GM10847 (cell line): Measurements from ENCODE around the gene PDYN.

Experiments
- POLR2A ChIP-seq: IDR thresholded peaks from 2 replicates; pipeline ENCODE4 v1.6.1; 2011; ENCODE audit not compliant: insufficient read length; ENCODE audit errors: extremely low read depth

PDYN gene

GRCh38 chr20:1993986-1994385 lies at the start of gene PDYN:
Gene PDYN (minus strand): TSS chr20:1994058. CDS start chr20:1983084, 10,974 bp downstream.
- no peak for TF ChIP-seq POLR2A

- TF ChIP-seq POLR2A, result no peak
Measured at GRCh38 chr20:2042400-2042799, 48.5 kb upstream of the PDYN start.

DNA sequence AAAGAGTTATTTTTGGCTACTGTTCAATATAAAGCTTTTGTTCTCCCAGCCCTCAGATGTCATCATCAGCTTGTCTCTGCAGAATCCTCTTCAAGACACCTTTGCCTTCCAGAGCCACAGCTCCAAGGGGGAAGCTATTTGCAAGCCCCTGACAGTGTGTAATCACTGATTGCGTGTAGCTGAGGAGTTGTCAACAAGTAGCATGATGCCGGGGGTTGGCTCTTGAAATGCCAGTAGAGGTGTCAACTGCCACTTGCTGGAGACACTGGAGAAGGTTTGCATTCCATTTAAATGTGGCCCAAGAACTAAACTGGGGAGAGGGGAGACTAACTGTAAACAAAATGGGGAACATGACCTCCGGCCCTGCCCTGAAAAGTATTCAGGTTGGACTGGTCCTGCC lies 44.3 kb upstream of the PDYN start:
- no peak for TF ChIP-seq POLR2A

DNA sequence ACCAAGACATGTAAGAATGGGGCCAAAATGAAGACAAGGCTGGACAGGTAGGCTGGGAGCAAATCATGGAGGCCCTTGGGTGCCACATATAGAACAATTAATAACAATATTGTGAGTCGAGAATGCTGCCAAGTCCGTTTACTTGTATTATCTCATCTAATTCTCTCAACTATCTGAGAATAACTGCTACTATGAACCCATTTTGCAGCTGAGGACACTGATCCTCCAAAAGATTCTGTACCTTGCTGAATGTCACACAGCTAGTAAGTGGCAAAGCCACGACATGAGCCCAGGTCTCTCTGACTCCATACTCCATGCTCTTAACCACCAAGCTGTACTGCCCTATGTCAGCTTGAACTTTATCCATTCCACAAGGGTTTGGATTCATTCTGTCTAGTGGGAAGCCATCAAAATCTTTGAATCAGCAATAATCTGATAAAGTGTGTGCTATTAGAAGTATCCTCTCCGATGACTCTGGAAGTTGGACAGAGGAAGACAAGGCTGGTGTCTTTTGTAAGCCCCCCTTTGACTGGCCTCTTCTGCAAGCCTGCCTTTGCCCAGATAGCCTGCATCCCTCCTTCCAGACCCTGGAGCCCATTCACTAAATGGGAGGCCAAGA lies 43.5 kb upstream of the PDYN start:
- TF ChIP-seq POLR2A, result no peak

GRCh38 chr20:2032168-2032567 lies 38.3 kb upstream of the PDYN start:
- no peak for TF ChIP-seq POLR2A

DNA sequence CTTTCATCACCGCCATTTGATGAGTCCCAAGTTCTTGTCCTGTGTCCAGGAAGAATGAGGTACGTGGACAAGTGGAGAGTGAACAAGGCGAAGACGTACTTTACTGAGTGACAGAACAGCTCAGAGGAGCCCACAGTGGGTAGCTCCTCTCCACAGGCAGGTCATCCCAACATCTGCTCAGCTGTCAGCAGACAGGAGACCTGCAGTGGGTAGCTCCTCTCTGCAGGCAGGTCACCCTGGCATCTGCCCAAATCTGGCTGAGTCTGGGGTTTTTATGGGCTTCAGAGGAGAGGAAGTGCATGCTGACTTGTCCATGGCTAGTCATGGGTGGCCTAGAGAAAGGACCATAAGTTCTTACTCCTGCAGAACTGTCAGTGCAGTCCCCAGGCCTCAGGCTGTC lies 32.7 kb upstream of the PDYN start:
- no peak for TF ChIP-seq POLR2A

- TF ChIP-seq POLR2A, result no peak
Measured at GRCh38 chr20:2026004-2026403, 32.1 kb upstream of the PDYN start.

DNA sequence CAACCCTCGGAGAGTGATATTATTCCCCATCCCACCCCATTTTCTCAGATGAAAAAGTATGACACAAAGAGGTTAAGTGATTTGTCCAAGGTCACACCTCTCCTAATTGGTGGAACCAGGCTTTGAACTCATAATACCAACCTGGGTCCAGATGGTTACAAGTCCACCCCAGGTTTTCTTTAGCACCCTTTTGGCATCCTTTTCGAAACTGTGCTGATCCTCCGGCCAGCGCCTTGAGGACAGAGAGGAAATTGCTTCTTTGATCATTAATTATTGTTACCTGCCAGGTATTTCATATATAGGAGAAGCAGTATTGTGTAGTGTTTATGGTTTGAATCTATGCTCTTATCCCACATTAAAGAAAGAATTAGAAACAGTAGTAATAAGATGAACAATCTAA lies 29.3 kb upstream of the PDYN start:
- no peak for TF ChIP-seq POLR2A

DNA sequence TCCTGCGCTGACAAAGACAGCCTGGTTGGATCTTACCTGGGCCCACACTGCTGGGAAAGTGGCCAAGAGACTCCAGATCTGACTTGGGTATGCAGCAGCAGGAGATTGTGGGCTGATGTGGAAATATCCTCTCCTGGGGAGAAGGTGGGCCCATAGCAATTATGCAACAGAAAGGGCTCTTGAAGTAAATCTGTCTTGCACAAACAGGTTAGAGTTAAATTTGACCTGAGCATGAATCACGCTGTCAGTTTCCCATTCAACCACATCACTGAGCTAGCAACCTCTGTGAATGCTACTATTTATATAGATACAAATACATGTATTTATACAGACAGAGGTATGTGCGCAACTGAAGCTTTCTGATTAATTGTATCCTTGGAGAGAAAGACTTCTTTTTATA lies 28.3 kb upstream of the PDYN start:
- no peak for TF ChIP-seq POLR2A

GRCh38 chr20:2010533-2010932 lies 16.7 kb upstream of the PDYN start:
- no peak for TF ChIP-seq POLR2A

DNA sequence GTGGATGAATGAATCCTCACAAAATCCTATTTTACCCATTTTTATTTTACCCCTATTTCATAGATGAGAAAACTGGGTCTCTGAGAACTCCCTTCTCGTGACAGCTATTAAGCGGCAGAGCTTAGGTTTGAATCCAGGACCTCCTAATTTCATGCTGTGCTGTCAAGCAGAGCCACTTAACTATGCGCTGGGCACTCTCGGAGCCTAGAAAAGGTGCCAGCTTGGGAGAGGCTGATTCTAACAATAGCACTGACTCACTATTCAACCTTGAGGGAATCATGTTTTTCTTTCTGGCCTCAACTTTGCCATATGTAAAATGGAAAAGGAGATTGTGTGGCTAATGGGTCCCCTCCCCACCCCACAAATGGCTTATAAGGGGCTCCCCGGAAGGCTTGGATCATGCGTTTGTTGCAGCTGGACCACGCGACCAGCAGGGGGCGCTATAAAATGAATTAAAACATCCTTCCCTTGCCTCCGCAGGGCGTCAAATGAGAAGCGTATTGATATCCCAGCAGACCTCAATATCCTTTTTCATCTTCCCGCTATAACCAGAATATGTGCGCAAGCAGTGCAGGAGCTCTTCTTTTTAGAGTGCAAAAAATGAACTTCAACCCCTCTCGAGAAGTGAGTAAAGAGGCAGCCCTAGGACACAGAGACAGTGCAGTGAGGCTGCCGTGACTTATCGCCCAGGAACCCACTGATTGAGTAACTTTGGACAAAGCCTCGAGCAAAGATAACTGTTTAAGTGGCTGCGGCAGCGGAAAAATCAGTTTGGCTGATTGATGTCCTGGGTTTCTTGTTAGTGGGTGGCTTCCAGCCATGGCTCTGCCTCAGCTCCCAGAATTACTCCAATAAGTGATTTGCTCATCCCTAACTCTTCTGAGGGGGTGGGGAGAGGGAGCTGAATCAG lies 12.8 kb upstream of the PDYN start:
- TF ChIP-seq POLR2A, result no peak

DNA sequence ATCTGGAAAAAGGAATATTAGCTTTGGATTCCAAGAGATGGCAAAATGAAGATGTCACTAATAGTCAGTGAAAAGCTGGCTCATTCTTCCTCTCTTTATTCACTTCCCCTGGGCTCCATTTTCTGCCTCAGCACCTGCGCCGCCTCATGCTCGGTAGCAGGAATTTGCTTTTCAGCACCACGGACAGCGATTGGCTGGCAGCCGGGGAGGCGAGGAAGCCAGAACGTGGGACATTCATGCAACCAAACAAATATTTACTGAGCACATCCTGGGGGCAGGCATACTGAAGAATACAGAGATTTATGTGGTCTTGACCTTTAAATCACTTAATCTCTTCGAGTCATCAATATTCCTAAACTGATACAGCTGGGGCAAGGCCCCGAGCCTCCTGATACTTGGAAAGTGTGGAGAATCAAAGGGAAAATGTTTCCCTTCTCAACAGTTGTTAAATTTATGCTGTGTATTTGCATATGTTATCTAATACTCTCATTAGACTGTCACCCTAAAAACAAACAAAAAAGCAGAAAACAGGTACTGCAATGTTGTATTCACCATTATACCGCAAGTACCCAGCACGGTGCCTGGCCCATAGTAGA lies 12.1 kb upstream of the PDYN start:
- no peak for TF ChIP-seq POLR2A

DNA sequence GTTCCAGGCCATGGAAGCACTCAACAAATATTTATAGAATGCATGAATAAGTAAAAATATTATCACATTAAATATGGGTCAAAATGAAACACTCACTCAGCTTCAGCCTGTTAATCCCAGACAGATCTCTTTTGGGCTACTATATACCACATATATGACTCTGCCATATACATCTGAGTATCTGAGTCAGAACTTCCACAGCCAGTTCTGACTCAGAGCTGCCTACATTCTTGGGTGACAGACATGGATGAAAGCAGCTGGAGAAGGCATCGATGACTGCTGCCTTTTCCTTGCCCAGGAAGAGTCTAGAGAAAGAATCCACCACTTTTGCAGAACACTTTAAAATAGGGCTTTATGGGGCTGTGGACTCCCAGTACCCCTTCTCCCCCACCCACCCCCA lies 11.5 kb upstream of the PDYN start:
- TF ChIP-seq POLR2A, result no peak

- TF ChIP-seq POLR2A, result no peak
Measured at GRCh38 chr20:2004171-2004570, 10.3 kb upstream of the PDYN start.

GRCh38 chr20:2002365-2002764 lies 8.5 kb upstream of the PDYN start:
- TF ChIP-seq POLR2A, result no peak

DNA sequence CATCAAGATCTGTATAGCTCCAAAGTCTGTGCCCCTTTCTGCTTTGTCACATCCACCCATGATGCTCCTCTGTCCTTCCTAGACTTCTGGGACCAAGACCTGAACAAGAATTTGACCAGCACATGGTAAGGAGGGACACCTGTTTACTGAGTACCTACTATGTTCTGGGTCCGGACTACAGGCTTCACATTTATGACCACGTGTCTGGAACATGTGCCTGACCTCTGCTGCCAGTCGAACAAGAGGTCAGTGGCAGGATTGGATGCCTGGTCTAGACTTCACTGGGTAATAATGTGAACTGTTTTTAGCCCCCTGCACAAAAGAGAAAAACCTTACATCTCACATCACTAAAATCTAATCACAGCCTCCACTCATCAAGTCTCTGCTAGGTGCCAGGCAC lies 7.3 kb upstream of the PDYN start:
- no peak for TF ChIP-seq POLR2A
